H1 (cell line): ENCODE results near the gene BAZ2A. TPM values are rescaled to one million over a fixed set of nuclear protein-coding genes. Genes with fewer than 3 reads are reported as not detected.

Experiments used
- CTCF ChIA-PET: fragments of 300-600 bp; sonication (Branson Sonifier 250); formaldehyde crosslinking; loops from one replicate; lab custom pipeline; 2021; ENCODE audit not compliant: partially characterized antibody; lab: Charles Lee
- POLR2A ChIA-PET: fragments of 300-600 bp; sonication (Branson Sonifier 250); formaldehyde crosslinking; loops from one replicate; lab custom pipeline; 2021; ENCODE audit warnings: inconsistent platforms; ENCODE audit not compliant: partially characterized antibody; lab: Charles Lee
- DNase-seq, 2 experiments: peaks; one replicate each; pipeline versions ENCODE4 v3.0.0 to v3.0.0-alpha.2; 2010 to 2022; ENCODE audit warnings: low spot score in 2 of 2, low read depth in 1 of 2, mixed read lengths in 1 of 2
- FAIRE-seq: peaks from 2 replicates; lab custom pipeline; 2011; peaks lifted over from hg19 to GRCh38; lab: Jason Lieb, UNC
- H2AFZ ChIP-seq: 2 replicates; pipeline ENCODE4 v1.8.1; 2012; ENCODE audit warnings: low read length, inconsistent platforms
- H2AK5ac ChIP-seq: 2 replicates; pipeline ENCODE4 v1.6.1; 2013; ENCODE audit warnings: low read depth, low read length
- H2BK120ac ChIP-seq: replicated peaks from 2 replicates; pipeline ENCODE3; 2013; ENCODE audit warnings: low read depth, low read length, inconsistent platforms
- H2BK12ac ChIP-seq: 2 replicates; pipeline ENCODE4 v1.6.1; 2013; ENCODE audit warnings: low read depth, low read length
- H2BK15ac ChIP-seq: 2 replicates; pipeline ENCODE4 v1.6.1; 2013; ENCODE audit warnings: low read length
- H2BK20ac ChIP-seq: 2 replicates; pipeline ENCODE4 v1.6.1; 2013; ENCODE audit warnings: low read length
- H2BK5ac ChIP-seq: 2 replicates; pipeline ENCODE4 v1.6.1; 2013; ENCODE audit warnings: low read depth, low read length
- H3K14ac ChIP-seq: 2 replicates; pipeline ENCODE4 v1.6.1; 2013; ENCODE audit warnings: inconsistent platforms; ENCODE audit not compliant: insufficient read length
- H3K18ac ChIP-seq: 2 replicates; pipeline ENCODE4 v1.6.1; 2013; ENCODE audit warnings: low read length; ENCODE audit errors: extremely low read depth
- H3K23ac ChIP-seq: 2 replicates; pipeline ENCODE4 v1.6.1; 2013; ENCODE audit warnings: inconsistent platforms; ENCODE audit not compliant: insufficient read length
- H3K23me2 ChIP-seq: 2 replicates; pipeline ENCODE4 v1.6.1; 2013; ENCODE audit warnings: low read depth, low read length
- H3K27ac ChIP-seq: 2 replicates; pipeline ENCODE4 v1.6.1; 2011; ENCODE audit warnings: low read depth, low read length, inconsistent platforms
- H3K27me3 ChIP-seq, 4 experiments: replicated peaks in 1 of 4; 1 replicate in 1 of 4; 2 replicates in 3 of 4; pipeline versions ENCODE4 v1.6.1 to v1.8.1; 2011 to 2013; ENCODE audit warnings: low read length in 3 of 4, mild to moderate bottlenecking in 3 of 4, inconsistent platforms in 2 of 4, mixed read lengths in 2 of 4, moderate library complexity in 1 of 4; ENCODE audit not compliant: control insufficient read depth in 3 of 4, insufficient read depth in 3 of 4; ENCODE audit errors: extremely low read depth in 1 of 4
- H3K36me3 ChIP-seq, 4 experiments: 2 replicates each; pipeline versions ENCODE4 v1.6.1 to v1.8.1; 2011 to 2013; ENCODE audit warnings: mild to moderate bottlenecking in 4 of 4, low read length in 3 of 4, moderate library complexity in 2 of 4, control low read depth in 1 of 4, inconsistent platforms in 1 of 4; ENCODE audit not compliant: insufficient read depth in 4 of 4, control insufficient read depth in 2 of 4
- H3K4ac ChIP-seq: replicated peaks from 2 replicates; pipeline ENCODE3; 2013; ENCODE audit warnings: low read length, low read depth, mixed read lengths, inconsistent platforms; ENCODE audit not compliant: insufficient read length
- H3K4me1 ChIP-seq, 4 experiments: replicated peaks in 1 of 4; 1 replicate in 1 of 4; 2 replicates in 3 of 4; pipeline versions ENCODE4 v1.6.1 to v1.8.1; 2011 to 2013; ENCODE audit warnings: low read length in 3 of 4, inconsistent platforms in 2 of 4, mixed read lengths in 1 of 4; ENCODE audit not compliant: insufficient read depth in 4 of 4, control insufficient read depth in 3 of 4
- H3K4me2 ChIP-seq, 2 experiments: 2 replicates each; pipeline versions ENCODE4 v1.6.1 to v1.8.1; 2011 to 2013; ENCODE audit warnings: low read depth in 2 of 2, low read length in 2 of 2, control low read depth in 1 of 2, inconsistent platforms in 1 of 2, mild to moderate bottlenecking in 1 of 2; ENCODE audit not compliant: insufficient read depth in 1 of 2
- H3K4me3 ChIP-seq, 4 experiments: fragments of 200-600, 300-600 bp in 1 of 4; sonication (generic), shearing (Covaris generic), sonication (Bioruptor Twin) in 1 of 4; 2 replicates each; pipeline versions ENCODE4 v1.5.1 to v1.8.1; 2011 to 2016; ENCODE audit warnings: low read length in 4 of 4, low read depth in 3 of 4, control low read depth in 2 of 4, inconsistent platforms in 2 of 4, mild to moderate bottlenecking in 2 of 4, mixed read lengths in 1 of 4, moderate library complexity in 1 of 4; ENCODE audit not compliant: insufficient read depth in 2 of 4; ENCODE audit errors: extremely low read depth in 1 of 4
- H3K56ac ChIP-seq: replicated peaks from 2 replicates; pipeline ENCODE3; 2013; ENCODE audit warnings: low read depth, mild to moderate bottlenecking, mixed read lengths, low read length, inconsistent platforms; ENCODE audit not compliant: insufficient read length
- H3K79me1 ChIP-seq: 2 replicates; pipeline ENCODE4 v1.6.1; 2013; ENCODE audit warnings: low read depth, low read length, control low read depth
- H3K79me2 ChIP-seq, 2 experiments: 2 replicates each; pipeline versions ENCODE4 v1.6.1 to v1.8.1; 2012 to 2013; ENCODE audit warnings: low read length in 2 of 2, mild to moderate bottlenecking in 2 of 2, inconsistent platforms in 1 of 2; ENCODE audit not compliant: insufficient read depth in 2 of 2, control insufficient read depth in 1 of 2
- H3K9ac ChIP-seq, 4 experiments: replicated peaks in 1 of 4; 1 replicate in 1 of 4; 2 replicates in 3 of 4; pipeline versions ENCODE4 v1.6.1 to v1.8.1; 2011 to 2013; ENCODE audit warnings: low read depth in 3 of 4, low read length in 3 of 4, control low read depth in 2 of 4, mild to moderate bottlenecking in 2 of 4, moderate library complexity in 2 of 4, inconsistent platforms in 1 of 4; ENCODE audit errors: extremely low read depth in 1 of 4
- H3K9me3 ChIP-seq, 2 experiments: 2 replicates each; pipeline versions ENCODE4 v1.6.1 to v1.8.1; 2012 to 2013; ENCODE audit warnings: mild to moderate bottlenecking in 2 of 2, moderate library complexity in 2 of 2, control low read depth in 1 of 2, inconsistent platforms in 1 of 2, low read depth in 1 of 2, low read length in 1 of 2, mixed read lengths in 1 of 2; ENCODE audit not compliant: insufficient read depth in 2 of 2
- H4K20me1 ChIP-seq, 2 experiments: replicated peaks in 1 of 2; 2 replicates each; pipeline versions ENCODE3 to v1.8.1; 2011 to 2013; ENCODE audit warnings: inconsistent platforms in 2 of 2, low read length in 2 of 2, mild to moderate bottlenecking in 1 of 2; ENCODE audit not compliant: insufficient read depth in 2 of 2, control insufficient read depth in 1 of 2
- H4K5ac ChIP-seq: 2 replicates; pipeline ENCODE4 v1.6.1; 2013; ENCODE audit warnings: low read length, low read depth, mixed read lengths, inconsistent platforms; ENCODE audit not compliant: insufficient read length
- H4K8ac ChIP-seq: 2 replicates; pipeline ENCODE4 v1.8.0; 2013; ENCODE audit warnings: mild to moderate bottlenecking, moderate library complexity, low read length, inconsistent platforms; ENCODE audit not compliant: insufficient read depth; ENCODE audit errors: extremely low read depth
- H4K91ac ChIP-seq: replicated peaks from 2 replicates; pipeline ENCODE3; 2013; ENCODE audit warnings: low read length, mixed read lengths, inconsistent platforms; ENCODE audit not compliant: insufficient read length
- CTCF ChIP-seq, 3 experiments: IDR thresholded peaks; 1 replicate in 2 of 3; 2 replicates in 1 of 3; pipeline versions ENCODE4 v1.5.1 to v1.6.1; 2011; ENCODE audit warnings: low read length in 3 of 3, mild to moderate bottlenecking in 3 of 3, inconsistent platforms in 2 of 3, low read depth in 1 of 3, moderate library complexity in 1 of 3; ENCODE audit not compliant: insufficient read depth in 1 of 3; ENCODE audit errors: control extremely low read depth in 1 of 3
- NRF1 ChIP-seq: IDR thresholded peaks from 2 replicates; pipeline ENCODE4 v1.6.1; 2011; ENCODE audit warnings: mild to moderate bottlenecking, low read depth, low read length, improper control_type of control experiment
- POLR2A ChIP-seq, 2 experiments: IDR thresholded peaks; 1 replicate in 1 of 2; 2 replicates in 1 of 2; pipeline ENCODE4 v1.6.1; 2011; ENCODE audit warnings: low read depth in 2 of 2, low read length in 2 of 2, mild to moderate bottlenecking in 2 of 2; ENCODE audit errors: control extremely low read depth in 1 of 2
- POLR2AphosphoS5 ChIP-seq: IDR thresholded peaks from 2 replicates; pipeline ENCODE4 v1.6.1; 2011; ENCODE audit warnings: low read depth, low read length
- WGBS, 2 experiments: shearing (Covaris generic) in 1 of 2; methylation state at CpG; one replicate each; pipeline versions ENCODE4 v1.1.6 to v1.1.7; 2013 to 2015; ENCODE audit warnings: low lambda C conversion rate in 2 of 2, mixed read lengths in 2 of 2, inconsistent platforms in 1 of 2, low coverage in 1 of 2, missing lambda C conversion rate in 1 of 2; ENCODE audit not compliant: insufficient replicate concordance in 2 of 2, insufficient coverage in 1 of 2, insufficient read length in 1 of 2; ENCODE audit errors: extremely low coverage in 1 of 2, missing lambda C conversion rate in 1 of 2; 5-methylcytosine and 5-hydroxymethylcytosine counted together
- polyA plus RNA-seq, 7 experiments: library from polyadenylated mRNA; depleted of rRNA in 3 of 7; stranded (reverse) in 5 of 7; unstranded in 2 of 7; fragments of >200 nt in 5 of 7; fragments of 200-250 nt in 2 of 7; gene quantifications; 1 replicate in 5 of 7; 2 replicates in 1 of 7; 4 replicates in 1 of 7; pipeline versions ENCODE4 v1.2.1 to v1.2.3, GENCODE V29; 2011 to 2013; ENCODE audit warnings: missing spikeins in 2 of 7, mixed read lengths in 2 of 7
- total RNA-seq: library from RNA; stranded (reverse); fragmentation: NEBNext Ultra II Directional; extraction: Animal tissue kit (Norgen Biotek cat#: 25700); gene quantifications from 2 replicates; pipeline ENCODE4 v1.2.1, GENCODE V29; 2021

BAZ2A gene
- total and polyA plus RNA-seq, 2 of the 8 experiments (the other 6 are each of a cell fraction or from before 2014, with no cell fraction given): 52.0 to 110 TPM

DNA sequence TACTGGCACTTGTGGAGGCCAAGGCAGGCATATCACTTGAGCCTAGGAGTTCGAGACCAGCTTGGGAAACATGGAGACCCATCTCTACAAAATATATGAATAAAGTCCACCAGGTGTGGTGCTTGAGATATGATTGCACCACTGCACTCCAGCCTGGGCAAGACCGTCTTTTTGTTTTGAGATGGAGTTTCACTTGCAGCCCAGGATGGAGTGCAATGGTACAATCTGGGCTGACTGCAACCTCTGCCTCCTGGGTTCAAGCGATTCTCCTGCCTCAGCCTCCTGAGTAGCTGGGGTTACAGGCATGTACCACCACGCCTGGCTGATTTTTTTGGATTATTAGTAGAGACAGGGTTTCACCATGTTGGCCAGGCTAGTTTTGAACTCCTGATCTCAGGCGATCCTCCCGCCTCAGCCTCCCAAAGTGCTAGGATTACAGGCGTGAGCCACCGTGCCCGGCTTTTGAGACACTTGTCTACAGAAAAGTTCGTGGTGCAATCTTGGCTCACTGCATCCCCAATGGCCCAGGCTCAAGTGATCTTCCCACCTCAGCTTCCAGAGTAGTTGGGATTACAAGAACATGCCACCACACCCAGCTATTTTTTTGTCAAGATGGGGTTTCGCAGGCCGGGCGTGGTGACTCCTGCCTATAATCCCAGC, 32.0 kb upstream of the BAZ2A start:
- WGBS, 2 experiments: 89% methylated on average over 13 of the region's 13 CpGs; no CpG with 5 or more reads in 1 of the 2 experiments
- TF ChIP-seq POLR2AphosphoS5 (peak; percentile 62), POLR2A (IDR thresholded peaks at IDR 0.05; ENCODE audit: control extremely low read depth in 1 of 2, low read depth in 2 of 2, low read length in 2 of 2) (0 out of 3 replicates have a peak, but pooled peaks of 1 of the 2 experiments have one; percentile 10), CTCF (IDR thresholded peaks at IDR 0.05; ENCODE audit: control extremely low read depth in 1 of 3, insufficient read depth in 1 of 3, low read depth in 1 of 3, low read length in 3 of 3) (no peak), NRF1 (no peak)

More for the DNA sequence above, 32.0 kb upstream of the BAZ2A start:
- H3K23me2 ChIP-seq: no peaks in the 10 kb centered on the region
- no peak overlapping the region for H2BK12ac ChIP-seq
- no peak overlapping the region for H3K27ac ChIP-seq
- H3K4me2 ChIP-seq: no peak overlapping the region
- H3K79me1 ChIP-seq: no peaks in the 10 kb centered on the region
- H3K27me3 ChIP-seq: no peaks in the 10 kb centered on the region
- H3K9me3 ChIP-seq: no peaks in the 10 kb centered on the region
- ChIA-PET POLR2A (interaction anchor here (0.7 to 13.1 kb wide), 13 partner anchors 9 to 64 kb away, joined by 3 to 130 read pairs (median 4); partner anchors contain the start of genes ATP5F1B and NACA), CTCF (interaction anchor here (0.8 to 1.7 kb wide), 3 partner anchors 9 to 25 kb away, joined by 4 to 7 read pairs (median 5); no protein-coding TSS in a partner anchor)
- FAIRE-seq (no peak), DNase-seq (no peak)
- no peak overlapping the region for H2BK15ac ChIP-seq
- H3K23ac ChIP-seq: no peak overlapping the region
- no peak overlapping the region for H3K4me3 ChIP-seq
- no peak overlapping the region for H2BK5ac ChIP-seq
- H3K79me2 ChIP-seq: no peaks in the 10 kb centered on the region
- no peak overlapping the region for H3K18ac ChIP-seq
- no peak overlapping the region for H4K8ac ChIP-seq
- H3K9ac ChIP-seq: no peak overlapping the region
- H3K36me3 ChIP-seq: peaks cover 10 to 35% (median 26%) of the 10 kb centered on the region in 4 experiments
- H3K56ac ChIP-seq: no peak overlapping the region
- H3K4ac ChIP-seq: no peak overlapping the region
- no peak overlapping the region for H2AK5ac ChIP-seq
- H2AFZ ChIP-seq: no peak overlapping the region
- no peak overlapping the region for H2BK120ac ChIP-seq
- no peak overlapping the region for H4K5ac ChIP-seq
- peaks cover 0 to 2% of the 10 kb centered on the region in 2 experiments for H4K20me1 ChIP-seq
- H3K14ac ChIP-seq: no peak overlapping the region
- H4K91ac ChIP-seq: no peak overlapping the region
- no peak overlapping the region for H2BK20ac ChIP-seq
- no peaks in the 10 kb centered on the region for H3K4me1 ChIP-seq
